HG03558 (cell line): ENCODE measurements around the gene ZIC5.

Experiments used
- ATAC-seq: cut with Tn5 transposase; IDR thresholded peaks from one replicate; pipeline ENCODE4 v1.9.1; 2021; ENCODE audit warnings: moderate number of reproducible peaks; ENCODE audit not compliant: unreplicated experiment; ENCODE audit errors: extremely low read depth

ZIC5 gene

DNA sequence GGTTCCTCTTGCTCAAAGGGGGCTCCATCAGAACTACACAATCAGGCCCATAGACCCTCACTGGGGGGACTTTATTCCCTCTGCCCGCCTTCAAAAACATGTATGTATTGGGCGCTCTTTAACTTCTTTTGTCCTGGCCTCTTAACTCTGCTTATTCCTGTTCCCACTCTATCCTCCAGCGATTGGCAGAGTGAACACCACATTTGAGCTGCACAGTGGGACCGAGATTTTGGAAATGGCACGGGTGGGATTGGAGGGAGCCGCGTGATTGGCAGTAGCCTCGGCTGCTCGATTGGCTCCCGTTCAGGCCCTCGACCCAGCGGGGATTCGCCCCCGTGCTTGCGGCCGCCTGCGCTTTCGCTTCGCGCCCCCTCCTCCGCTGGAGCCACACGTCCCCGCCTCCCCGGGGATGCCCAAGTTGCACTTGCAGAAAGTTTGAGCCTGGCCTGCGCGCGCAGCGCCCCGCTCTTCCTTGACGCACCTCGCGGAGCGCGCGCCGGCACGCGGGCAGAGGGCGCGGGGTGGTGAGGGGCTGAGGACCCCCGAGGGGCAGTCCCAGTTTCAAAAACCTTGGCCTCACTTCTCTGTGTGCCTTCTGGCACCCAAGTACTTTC, at the start of gene ZIC5:
Gene ZIC5, minus strand, starts transcription at position 192 of the 614 bp plus-strand sequence. Its CDS starts 164 bp downstream, at position 28.
- no peak for ATAC-seq

- no peak for ATAC-seq
Observed at GRCh38 chr13:100019780-100020356, 48.3 kb upstream of the ZIC5 start.

DNA sequence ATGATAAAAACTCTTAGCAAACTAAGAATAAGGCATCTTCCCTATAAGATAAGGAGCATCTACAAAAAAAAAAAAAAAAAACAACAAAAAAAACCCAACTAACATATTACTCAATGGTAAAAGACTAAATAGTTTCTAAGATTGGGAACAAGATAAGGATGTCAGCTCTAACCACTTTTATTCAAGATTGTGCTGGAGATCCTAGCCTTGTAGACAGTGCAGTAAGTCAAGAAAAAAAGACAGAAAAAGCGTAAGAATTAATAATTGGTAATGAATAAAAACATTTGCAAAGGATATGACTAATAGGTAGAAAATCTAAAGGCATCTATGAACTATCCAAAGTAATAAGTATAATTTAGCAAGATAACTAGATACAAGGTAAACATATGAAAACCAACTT, 43.1 kb upstream of the ZIC5 start:
- ATAC-seq: no peak

GRCh38 chr13:99998261-99998660, 26.7 kb upstream of the ZIC5 start:
- ATAC-seq: no peak

- no peak for ATAC-seq
Observed at GRCh38 chr13:99997702-99998214, 26.2 kb upstream of the ZIC5 start.

- no peak for ATAC-seq
Observed at GRCh38 chr13:99996381-99996973, 24.9 kb upstream of the ZIC5 start.

DNA sequence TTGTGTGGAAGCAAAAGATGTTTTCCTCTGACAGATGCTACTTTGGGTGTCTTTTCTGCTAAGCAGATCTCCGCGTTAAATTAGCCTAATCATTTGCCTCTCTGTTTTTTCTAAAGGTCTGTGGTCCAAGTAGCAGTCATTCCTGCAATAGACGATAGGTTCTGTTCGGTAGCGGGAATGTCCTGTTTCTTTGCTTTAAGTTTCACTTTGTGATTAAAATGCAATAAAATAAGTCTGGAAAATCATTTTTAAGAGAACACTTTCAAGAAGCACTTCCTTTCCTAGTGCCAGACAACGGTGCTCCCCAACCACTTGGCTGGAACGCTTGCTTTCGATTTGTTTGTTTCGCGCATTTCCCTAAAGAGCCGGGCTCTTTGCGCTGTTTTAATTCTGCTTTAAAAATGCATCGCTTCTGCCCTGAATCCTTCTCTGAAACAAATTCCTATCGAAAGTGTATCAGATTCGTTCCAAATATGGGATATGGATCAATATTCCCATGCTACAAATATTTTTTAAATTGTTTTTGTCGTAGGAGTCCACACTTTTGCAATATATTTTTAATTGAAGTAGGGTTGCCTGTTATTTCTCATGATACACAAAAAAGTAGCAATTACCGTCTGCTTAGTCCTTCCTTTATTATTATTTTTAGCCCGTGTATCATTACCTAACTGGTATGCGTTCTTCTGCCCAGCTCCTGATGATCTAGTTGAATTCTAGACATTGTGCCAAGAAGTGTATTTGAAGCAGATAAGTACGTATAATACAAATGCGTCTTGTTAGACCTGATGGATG, 24.2 kb upstream of the ZIC5 start:
- no peak for ATAC-seq

DNA sequence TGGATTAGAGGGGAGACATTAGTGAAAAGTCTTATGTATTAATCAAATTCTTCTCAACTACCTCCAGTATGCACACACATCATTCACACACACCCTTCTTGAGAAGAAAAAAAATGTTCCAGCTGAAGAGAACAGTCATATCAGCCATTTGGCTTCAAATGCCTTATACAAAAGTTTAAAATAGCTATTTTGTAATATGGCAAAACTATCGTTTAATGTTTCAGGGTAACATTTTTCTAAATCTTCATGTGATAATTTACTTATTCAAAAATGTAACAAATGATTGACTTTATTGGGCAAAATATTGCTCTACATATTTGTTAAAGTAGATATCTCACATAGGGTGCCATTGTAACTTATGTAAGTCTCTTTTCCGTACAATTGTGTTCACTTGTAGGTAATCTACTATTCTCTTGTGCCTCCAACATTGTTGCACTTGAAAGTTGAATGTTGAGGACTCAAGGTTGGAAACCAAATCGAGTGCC, 23.6 kb upstream of the ZIC5 start:
- no peak for ATAC-seq

DNA sequence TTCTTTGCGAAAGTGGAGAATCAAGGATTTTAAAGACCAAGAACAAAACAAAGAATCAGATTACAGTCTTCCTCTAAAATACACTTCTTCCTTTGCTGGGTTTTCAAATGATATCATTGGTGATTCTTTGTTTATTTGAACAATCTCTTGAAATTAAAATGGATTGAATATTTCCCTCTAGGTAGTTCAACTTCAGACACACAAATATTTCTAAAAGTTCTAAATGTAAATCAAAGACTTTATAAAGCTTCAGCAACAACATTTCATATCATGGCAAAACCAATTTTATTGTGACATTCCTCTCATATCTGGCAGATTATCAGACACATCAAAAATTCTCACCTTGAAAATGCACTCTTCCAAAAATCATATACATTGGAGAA, 23.1 kb upstream of the ZIC5 start:
- ATAC-seq: no peak

DNA sequence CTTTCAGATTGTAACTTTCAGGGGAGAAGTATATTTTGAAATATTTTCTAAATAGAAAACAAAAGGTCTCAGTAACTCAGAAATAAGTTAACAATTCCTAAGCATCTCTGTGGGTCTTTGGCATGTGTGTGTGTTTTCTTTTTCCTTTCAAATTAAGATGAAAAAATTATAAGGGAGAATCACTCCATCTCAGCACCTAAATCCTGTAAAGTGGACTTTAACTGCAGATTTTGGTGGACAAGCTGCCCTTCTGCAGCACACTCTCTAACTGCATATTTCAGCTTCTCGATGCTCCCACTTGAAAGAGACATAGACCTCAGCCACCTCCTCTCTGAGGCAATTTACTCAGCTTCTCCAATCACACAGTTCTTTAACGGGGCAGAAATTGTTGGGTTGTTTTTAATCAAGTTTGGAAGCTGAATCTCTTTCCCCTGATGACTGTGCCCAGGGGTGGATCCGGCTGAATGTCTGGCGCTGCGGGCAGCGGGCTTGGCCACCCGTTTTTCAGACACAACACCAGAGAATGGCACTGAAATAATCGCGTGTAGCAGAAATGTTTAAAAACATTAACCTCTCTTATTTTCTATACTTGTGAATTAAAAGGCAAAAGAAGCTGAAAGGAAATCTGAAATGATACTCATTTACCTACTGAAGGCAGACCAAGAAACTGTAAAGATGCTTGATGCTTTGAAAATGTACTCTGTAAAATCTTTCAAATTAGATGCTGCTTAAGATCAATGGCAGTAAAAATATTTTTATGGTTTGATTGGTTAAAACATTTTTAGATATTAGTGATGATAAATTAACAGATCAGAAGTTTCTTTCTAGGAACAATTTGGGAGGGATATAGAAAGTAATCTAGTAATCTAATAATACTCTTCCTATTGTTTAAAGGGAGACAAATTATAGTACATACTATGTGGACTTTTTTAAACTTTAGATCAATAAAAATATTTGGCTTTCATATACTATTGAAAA, 22.4 kb upstream of the ZIC5 start:
- no peak for ATAC-seq

GRCh38 chr13:99992949-99993351, 21.4 kb upstream of the ZIC5 start:
- ATAC-seq: no peak

GRCh38 chr13:99991828-99992775, 20.5 kb upstream of the ZIC5 start:
- ATAC-seq: no peak

GRCh38 chr13:99991013-99991827, 19.7 kb upstream of the ZIC5 start:
- ATAC-seq: no peak

- no peak for ATAC-seq
Observed at GRCh38 chr13:99990126-99990977, 18.8 kb upstream of the ZIC5 start.

DNA sequence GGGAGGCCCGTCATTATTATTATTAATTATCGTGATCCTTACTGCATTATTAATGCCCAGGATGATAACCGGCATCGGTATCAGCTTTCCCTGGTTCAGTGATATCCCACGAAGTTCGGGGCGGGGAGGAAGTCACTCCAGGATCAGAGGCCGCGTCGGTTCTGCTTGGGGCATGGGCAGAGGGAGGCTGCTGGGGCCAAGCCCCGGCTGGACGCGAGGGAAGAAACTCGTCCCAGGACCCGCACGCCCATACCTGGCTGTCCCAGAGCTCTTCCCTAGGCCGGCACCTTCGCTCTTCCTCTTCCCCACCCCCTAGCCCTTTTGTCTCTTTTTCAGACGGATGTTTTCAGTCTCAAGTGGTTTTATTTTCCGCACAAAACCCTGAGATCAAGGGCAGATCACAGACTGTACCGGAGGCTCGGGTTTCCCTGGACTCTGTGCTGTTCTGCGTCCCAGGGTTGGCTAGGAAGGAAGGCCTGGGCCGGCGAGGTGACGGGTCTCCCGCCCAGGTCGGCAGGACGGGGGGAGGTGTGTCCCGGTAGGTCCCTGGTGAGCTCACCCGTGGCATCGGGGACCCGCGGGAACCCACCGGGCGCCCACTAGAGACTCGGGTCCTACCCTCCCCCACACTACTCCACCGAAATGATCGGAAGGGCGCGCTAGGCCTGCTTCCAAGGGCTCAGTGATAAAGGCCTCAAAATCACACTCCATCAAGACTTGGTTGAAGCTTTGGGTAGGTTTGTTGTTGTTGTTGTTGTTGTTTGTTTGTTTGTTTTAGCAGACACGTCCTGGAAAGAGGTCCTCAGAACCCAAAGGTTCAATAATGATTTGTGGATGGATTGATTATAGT, 17.9 kb upstream of the ZIC5 start:
- ATAC-seq: no peak
